Effector memory CD8-positive, alpha-beta T cell (primary cell): ENCODE measurements around the gene OTOGL.
"Not testable (repeated sequence)": the region's sequence is repeated elsewhere in the genome, so short reads cannot be mapped to it uniquely, and the experiment has no call there.

ENCODE experiments used
- ATAC-seq: fragments of 150-1000 bp; cut with Tn5 transposase; replicated peaks from 2 replicates; pipeline ENCODE4 v1.10.0; 2021; ENCODE audit warnings: mild to moderate bottlenecking, moderate library complexity
- DNase-seq, 3 experiments: peaks; one replicate each; pipeline ENCODE4 v3.0.0; 2021
- H3K27ac Mint-ChIP-seq, 2 donors: one replicate each; pipeline ENCODE4 v1.8.0; 2022; ENCODE audit warnings: mild to moderate bottlenecking in 2 of 2, mixed read lengths in 2 of 2, moderate library complexity in 2 of 2
- H3K27me3 Mint-ChIP-seq, 2 donors: one replicate each; pipeline ENCODE4 v1.8.0; 2022; ENCODE audit warnings: mixed read lengths in 2 of 2
- H3K36me3 Mint-ChIP-seq: one replicate; pipeline ENCODE4 v1.8.0; 2022; ENCODE audit warnings: mild to moderate bottlenecking, moderate library complexity, mixed read lengths; ENCODE audit not compliant: insufficient read depth
- H3K4me1 Mint-ChIP-seq, 2 donors: one replicate each; pipeline ENCODE4 v1.8.0; 2022; ENCODE audit warnings: low read depth in 2 of 2, mixed read lengths in 2 of 2
- H3K4me3 Mint-ChIP-seq, 2 donors: one replicate each; pipeline ENCODE4 v1.8.0; 2022; ENCODE audit warnings: mild to moderate bottlenecking in 2 of 2, mixed read lengths in 2 of 2, moderate library complexity in 2 of 2
- H3K9me3 Mint-ChIP-seq, 2 donors: one replicate each; pipeline ENCODE4 v1.8.0; 2022; ENCODE audit warnings: mixed read lengths in 2 of 2

The OTOGL gene

DNA sequence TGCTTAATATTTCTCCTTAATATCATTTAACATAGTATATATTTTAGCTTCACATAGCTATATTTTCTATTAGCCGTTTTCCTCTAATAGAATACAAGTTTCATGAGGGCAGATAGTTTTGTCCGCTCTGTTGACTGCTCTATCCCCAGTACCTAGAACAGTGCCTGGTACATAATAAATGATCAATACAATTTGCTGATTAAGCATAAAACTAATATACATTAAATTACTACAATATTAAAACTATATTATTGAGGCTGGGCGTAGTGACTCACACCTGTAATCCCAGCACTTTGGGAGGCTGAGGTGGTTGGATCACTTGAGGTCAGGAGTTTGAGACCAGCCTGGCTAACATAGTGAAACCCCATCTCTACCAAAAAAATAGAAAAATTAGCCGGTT lies 128.6 kb downstream of the OTOGL start:
- not testable (repeated sequence) for H3K4me3 Mint-ChIP-seq, DNase-seq, H3K27me3 Mint-ChIP-seq, ATAC-seq, H3K27ac Mint-ChIP-seq, H3K9me3 Mint-ChIP-seq, H3K36me3 Mint-ChIP-seq, H3K4me1 Mint-ChIP-seq

DNA sequence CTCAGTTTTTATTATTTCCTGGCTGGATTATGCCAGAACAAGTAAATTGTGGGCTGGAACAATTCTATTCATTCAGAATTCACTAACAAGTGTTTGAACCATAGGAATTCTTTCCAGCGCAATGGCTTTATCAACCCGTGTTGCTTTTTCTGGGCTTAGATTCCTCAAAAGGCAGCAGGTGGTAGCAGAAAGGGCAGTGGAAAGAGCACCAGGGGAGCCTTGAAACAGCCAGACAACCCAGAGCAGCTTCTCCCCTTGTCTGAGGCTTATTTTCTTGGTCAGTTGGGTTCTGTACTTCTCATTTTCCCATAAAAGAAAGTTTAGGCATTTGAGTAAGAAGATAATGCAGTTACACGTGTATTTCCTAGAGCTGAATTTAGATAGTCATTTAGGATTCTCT lies 130.7 kb downstream of the OTOGL start:
- no peak overlapping the region for H3K27ac Mint-ChIP-seq
- DNase-seq (no peak), ATAC-seq (no peak)
- H3K9me3 Mint-ChIP-seq, result no peaks in the 10 kb centered on the region
- H3K27me3 Mint-ChIP-seq, result no peaks in the 10 kb centered on the region
- no peaks in the 10 kb centered on the region for H3K4me1 Mint-ChIP-seq
- no peaks in the 10 kb centered on the region for H3K36me3 Mint-ChIP-seq
- H3K4me3 Mint-ChIP-seq, result no peak overlapping the region

DNA sequence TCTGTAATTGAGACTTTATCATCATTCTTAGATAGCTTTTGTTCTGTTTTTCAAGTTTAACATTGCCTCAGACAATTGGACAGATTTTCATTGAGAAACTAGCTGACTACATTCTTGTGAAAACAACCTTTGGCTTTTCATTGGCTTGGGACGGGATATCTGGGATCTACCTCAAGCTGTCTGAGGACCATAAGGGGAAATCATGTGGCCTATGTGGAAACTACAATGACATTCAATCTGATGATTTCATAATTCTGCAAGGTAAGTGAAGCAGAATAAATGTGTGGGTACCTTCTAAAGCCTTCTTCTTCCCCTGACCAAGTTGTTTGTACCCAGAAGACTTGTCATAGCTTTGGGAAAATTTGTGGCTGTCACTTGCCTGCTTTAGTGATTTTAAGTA lies 133.5 kb downstream of the OTOGL start:
- H3K27me3 Mint-ChIP-seq, result no peaks in the 10 kb centered on the region
- DNase-seq (no peak), ATAC-seq (no peak)
- no peaks in the 10 kb centered on the region for H3K9me3 Mint-ChIP-seq
- no peaks in the 10 kb centered on the region for H3K4me1 Mint-ChIP-seq
- H3K36me3 Mint-ChIP-seq, result no peaks in the 10 kb centered on the region
- no peak overlapping the region for H3K4me3 Mint-ChIP-seq
- H3K27ac Mint-ChIP-seq, result no peak overlapping the region

DNA sequence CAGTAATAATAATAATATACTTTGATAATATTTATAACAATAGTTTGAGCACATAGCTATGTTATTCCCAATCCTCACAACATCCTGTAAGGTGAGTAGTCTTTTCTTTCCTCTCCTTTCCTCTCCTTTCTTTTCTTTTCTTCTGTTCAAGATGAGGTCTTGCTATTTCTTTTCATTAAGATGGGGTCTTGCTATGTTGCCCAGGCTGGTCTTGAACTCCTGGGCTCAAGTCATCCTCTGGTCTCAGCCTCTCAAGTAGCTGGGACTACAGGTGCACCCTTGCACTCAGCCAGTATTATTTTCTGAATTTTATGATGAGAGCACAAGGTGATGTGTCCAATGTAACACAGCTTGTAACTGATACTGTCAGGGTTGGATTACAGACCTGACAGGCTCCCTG lies 134.6 kb downstream of the OTOGL start:
- Mint-ChIP-seq H3K27ac (no peak overlapping the region), H3K9me3 (no peaks in the 10 kb centered on the region), H3K4me3 (no peak overlapping the region), H3K36me3 (no peaks in the 10 kb centered on the region), H3K27me3 (no peaks in the 10 kb centered on the region), H3K4me1 (no peaks in the 10 kb centered on the region)
- ATAC-seq (no peak), DNase-seq (no peak)

DNA sequence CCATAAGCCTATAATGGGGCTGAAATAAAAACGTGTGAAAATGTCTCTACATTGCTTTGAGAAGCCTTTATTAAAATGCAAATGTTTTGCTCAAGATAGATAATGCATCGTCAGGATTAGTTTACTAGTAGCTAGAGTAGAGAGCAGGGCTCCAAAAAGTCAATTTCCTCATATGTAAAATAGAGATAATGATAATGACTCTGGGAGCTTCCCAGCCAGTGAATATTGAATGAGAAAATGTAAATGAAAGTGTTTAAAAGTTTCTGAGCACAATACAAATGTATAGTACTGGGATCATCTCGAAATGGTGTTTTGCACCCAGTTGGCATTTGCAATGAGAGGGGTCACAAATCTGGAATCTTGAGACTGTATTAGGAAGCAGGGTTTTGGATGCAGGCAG lies 135.3 kb downstream of the OTOGL start:
- DNase-seq (no peak), ATAC-seq (no peak)
- no peaks in the 10 kb centered on the region for H3K36me3 Mint-ChIP-seq
- no peaks in the 10 kb centered on the region for H3K4me1 Mint-ChIP-seq
- no peak overlapping the region for H3K27ac Mint-ChIP-seq
- no peaks in the 10 kb centered on the region for H3K27me3 Mint-ChIP-seq
- no peaks in the 10 kb centered on the region for H3K9me3 Mint-ChIP-seq
- no peak overlapping the region for H3K4me3 Mint-ChIP-seq

DNA sequence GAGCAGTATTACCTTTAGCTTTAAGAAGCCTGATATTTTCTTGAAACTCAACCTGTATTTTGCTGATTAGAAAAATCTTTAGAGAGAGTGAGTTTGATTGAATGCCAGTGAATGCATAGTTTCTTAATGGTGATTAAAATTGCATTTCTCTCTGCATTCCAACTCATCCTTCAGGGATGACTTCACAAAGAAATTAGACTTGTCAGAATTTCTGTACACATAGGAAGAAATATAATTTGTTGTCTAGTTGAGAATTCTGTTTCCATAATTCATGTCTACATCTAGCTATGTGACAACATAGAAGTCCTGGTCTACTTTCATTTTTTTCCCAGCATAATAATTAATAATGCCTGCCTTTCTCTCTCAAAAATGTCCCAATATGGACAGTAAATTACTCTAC lies 136.6 kb downstream of the OTOGL start:
- DNase-seq (no peak), ATAC-seq (no peak)
- no peaks in the 10 kb centered on the region for H3K4me1 Mint-ChIP-seq
- H3K9me3 Mint-ChIP-seq, result no peaks in the 10 kb centered on the region
- H3K4me3 Mint-ChIP-seq, result no peak overlapping the region
- H3K36me3 Mint-ChIP-seq, result no peaks in the 10 kb centered on the region
- no peak overlapping the region for H3K27ac Mint-ChIP-seq
- no peaks in the 10 kb centered on the region for H3K27me3 Mint-ChIP-seq

DNA sequence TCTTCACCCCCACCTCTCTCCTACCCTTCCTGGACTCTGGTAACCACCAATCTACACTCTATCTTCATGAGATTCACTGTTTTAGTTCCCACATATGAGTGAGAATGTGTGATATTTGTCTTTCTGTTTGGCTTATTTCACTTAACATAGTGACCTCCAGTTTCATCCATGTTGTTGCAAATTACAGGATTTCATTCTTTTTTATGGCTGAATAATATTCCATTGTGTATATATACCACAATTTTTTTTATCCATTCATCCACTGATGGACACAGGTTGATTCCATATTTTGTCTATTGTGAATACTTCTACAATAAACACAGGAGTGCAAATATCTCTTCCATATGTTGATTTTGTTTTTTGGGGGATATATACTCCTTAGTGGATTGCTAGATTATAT lies 140.5 kb downstream of the OTOGL start:
- no peak overlapping the region for H3K4me3 Mint-ChIP-seq
- no peak for ATAC-seq
- H3K27me3 Mint-ChIP-seq, result no peaks in the 10 kb centered on the region

DNA sequence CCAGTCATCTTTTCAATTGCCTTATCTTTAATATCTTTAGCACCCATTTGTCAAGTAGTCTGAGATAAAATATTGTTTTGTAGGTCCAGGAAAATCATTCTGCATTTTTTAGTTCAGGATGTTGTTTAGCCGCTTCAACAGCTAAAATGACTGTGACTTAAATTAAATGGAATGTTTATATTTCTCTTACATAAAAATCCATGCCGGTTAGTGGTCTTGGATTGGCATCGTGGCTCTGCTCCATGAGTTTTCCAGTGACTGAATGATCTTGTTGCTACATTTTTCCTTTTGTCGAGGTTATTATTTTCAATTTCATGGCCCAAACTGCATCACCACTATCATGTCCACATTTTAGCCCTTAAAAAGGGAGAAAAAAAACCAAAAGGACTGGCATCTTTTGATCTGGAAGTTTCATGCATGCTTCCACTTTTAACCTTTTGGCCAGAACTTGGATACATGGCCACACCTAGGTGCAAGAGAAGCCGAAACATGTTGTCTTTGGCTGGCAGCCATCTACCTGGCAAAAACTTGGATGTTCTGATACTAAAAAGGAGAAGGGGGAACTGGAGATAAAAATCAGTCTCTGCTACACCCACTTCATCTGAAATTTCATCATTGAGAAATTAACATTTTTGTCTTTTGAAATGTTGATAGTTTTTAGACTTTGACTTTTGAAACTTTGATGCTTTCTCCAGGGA lies 142.4 kb downstream of the OTOGL start:
- no peak for ATAC-seq
- no peak overlapping the region for H3K4me3 Mint-ChIP-seq
- no peak overlapping the region for H3K27ac Mint-ChIP-seq
- no peaks in the 10 kb centered on the region for H3K36me3 Mint-ChIP-seq
- DNase-seq, result no peak
- H3K9me3 Mint-ChIP-seq, result no peaks in the 10 kb centered on the region
- no peaks in the 10 kb centered on the region for H3K27me3 Mint-ChIP-seq
- H3K4me1 Mint-ChIP-seq, result no peaks in the 10 kb centered on the region

More for the DNA sequence above, 140.5 kb downstream of the OTOGL start:
- H3K36me3 Mint-ChIP-seq, result no peaks in the 10 kb centered on the region
- no peaks in the 10 kb centered on the region for H3K4me1 Mint-ChIP-seq
- H3K9me3 Mint-ChIP-seq, result no peaks in the 10 kb centered on the region
- DNase-seq, result no peak
- no peak overlapping the region for H3K27ac Mint-ChIP-seq

DNA sequence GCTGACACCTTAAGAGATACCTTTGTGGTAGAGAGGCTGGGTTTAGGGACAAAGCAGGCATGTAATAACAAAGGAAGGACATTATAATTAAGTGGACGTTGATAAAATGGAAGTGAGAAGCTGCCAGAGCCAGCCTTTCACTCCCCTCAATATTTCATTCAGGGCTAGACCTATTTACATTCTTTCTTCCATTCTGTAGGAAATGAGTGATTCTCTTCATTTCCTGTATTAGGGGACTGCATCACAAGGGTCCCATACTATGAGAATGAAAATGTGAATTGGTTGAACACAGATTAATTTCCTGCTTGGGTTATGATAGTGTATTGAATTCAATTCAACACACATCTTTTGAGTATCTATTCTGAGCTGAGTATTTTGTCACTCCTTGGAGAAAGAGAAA lies 143.0 kb downstream of the OTOGL start:
- Mint-ChIP-seq H3K36me3 (no peaks in the 10 kb centered on the region), H3K9me3 (no peaks in the 10 kb centered on the region), H3K4me3 (no peak overlapping the region), H3K4me1 (no peaks in the 10 kb centered on the region), H3K27me3 (no peaks in the 10 kb centered on the region), H3K27ac (no peak overlapping the region)
- ATAC-seq (no peak), DNase-seq (no peak)

DNA sequence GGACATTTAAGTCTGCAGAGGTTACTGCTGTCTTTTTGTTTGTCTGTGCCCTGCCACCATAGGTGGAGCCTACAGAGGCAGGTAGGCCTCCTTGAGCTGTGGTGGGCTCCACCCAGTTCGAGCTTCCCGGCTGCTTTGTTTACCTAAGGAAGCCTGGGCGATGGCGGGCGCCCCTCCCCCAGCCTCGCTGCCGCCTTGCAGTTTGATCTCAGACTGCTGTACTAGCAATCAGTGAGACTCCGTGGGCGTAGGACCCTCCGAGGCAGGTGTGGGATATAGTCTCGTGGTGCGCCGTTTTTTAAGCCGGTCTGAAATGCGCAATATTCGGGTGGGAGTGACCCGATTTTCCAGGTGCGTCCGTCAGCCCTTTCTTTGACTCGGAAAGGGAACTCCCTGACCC lies 150.2 kb downstream of the OTOGL start:
- not testable (repeated sequence) for H3K36me3 Mint-ChIP-seq, H3K4me3 Mint-ChIP-seq

DNA sequence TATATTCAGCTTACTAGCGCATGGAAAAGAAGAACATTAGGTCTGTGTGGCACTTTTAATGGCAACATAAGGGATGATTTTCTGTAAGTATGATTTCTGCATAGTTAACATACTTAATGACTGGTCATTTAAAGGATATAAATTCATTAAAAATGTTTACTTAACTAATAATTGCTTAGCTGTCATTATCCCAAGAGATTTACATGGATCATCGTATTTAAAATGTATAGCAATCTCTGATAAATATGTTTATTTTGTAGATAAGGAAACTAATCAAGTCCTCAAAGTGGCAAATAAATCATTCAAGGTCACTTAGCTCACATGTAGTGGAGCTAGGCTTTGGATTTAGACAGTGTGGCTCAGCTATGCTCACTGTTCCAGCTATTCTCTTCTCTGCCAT lies 158.6 kb downstream of the OTOGL start:
- DNase-seq (no peak), ATAC-seq (no peak)
- H3K4me1 Mint-ChIP-seq, result no peaks in the 10 kb centered on the region
- H3K27me3 Mint-ChIP-seq, result peaks cover 0 to 16% of the 10 kb centered on the region in 2 donors
- no peak overlapping the region for H3K4me3 Mint-ChIP-seq
- H3K36me3 Mint-ChIP-seq, result no peaks in the 10 kb centered on the region
- H3K27ac Mint-ChIP-seq, result no peak overlapping the region
- H3K9me3 Mint-ChIP-seq, result no peaks in the 10 kb centered on the region

More for the DNA sequence above, 150.2 kb downstream of the OTOGL start:
- H3K4me1 Mint-ChIP-seq, H3K9me3 Mint-ChIP-seq, ATAC-seq, H3K27ac Mint-ChIP-seq, DNase-seq, H3K27me3 Mint-ChIP-seq: not testable (repeated sequence)

DNA sequence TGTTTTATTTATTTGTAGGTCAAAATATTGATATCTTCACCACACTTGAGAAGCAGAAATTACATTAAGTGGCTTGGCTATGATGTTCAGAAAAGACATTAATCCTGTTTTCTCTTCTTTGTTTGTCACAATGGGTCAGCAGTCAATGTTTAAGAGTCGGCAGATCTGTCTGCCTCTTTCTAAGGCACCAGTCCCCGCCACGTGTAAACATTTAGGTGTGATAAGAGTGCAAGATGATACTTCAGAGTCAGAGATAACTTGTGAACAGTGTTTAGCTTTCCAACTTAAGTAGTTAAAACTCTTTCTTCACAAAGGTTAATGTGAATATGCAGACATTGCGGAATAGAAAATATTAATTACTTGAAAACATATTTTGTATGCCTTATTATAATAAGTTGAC lies 160.9 kb downstream of the OTOGL start:
- DNase-seq (no peak), ATAC-seq (no peak)
- H3K27me3 Mint-ChIP-seq, result peaks cover 0 to 16% of the 10 kb centered on the region in 2 donors
- no peaks in the 10 kb centered on the region for H3K36me3 Mint-ChIP-seq
- no peaks in the 10 kb centered on the region for H3K4me1 Mint-ChIP-seq
- no peak overlapping the region for H3K27ac Mint-ChIP-seq
- H3K4me3 Mint-ChIP-seq, result no peak overlapping the region
- H3K9me3 Mint-ChIP-seq, result no peaks in the 10 kb centered on the region

DNA sequence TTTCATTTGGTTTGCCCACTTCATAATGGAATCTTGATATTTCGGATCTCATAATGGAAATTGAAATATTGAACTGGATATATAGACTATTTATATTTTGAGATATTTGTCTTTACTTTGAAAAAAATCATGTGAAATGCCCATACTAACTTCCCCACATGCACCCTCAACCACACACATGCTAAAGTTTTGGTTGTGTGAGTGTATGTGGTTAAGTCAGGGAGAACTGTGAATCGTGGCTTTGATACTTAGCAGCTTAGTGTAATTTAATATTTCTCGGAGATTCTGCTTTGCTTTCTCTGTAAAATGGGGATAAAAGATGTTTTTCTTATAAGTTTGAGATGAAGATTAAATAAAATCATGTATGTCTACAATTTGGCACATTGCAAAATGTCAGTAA lies 162.1 kb downstream of the OTOGL start:
- Mint-ChIP-seq H3K9me3 (no peaks in the 10 kb centered on the region), H3K4me1 (no peaks in the 10 kb centered on the region), H3K27me3 (peaks cover 0 to 18% of the 10 kb centered on the region in 2 donors), H3K27ac (no peak overlapping the region), H3K4me3 (no peak overlapping the region), H3K36me3 (no peaks in the 10 kb centered on the region)
- DNase-seq (no peak), ATAC-seq (peak; percentile 29)

DNA sequence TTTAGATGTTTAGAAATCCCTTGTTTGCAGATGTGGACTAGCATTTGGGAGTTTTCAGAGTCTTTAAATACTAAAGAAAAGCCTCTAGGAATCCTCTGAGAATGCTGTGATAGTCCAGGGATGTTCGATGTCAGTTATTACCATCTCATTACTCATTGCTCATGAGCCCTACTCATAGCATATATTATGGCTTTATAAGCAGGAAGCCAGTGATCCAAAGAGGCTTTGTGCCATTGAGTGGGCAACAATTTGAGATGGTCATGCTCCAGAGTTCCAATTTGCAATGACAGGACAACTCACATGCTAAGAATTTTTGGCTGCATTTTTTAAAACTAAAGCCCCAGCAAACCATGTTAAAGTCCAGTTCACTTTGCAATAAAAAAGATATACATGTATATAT lies 163.0 kb downstream of the OTOGL start:
- ATAC-seq, result no peak

DNA sequence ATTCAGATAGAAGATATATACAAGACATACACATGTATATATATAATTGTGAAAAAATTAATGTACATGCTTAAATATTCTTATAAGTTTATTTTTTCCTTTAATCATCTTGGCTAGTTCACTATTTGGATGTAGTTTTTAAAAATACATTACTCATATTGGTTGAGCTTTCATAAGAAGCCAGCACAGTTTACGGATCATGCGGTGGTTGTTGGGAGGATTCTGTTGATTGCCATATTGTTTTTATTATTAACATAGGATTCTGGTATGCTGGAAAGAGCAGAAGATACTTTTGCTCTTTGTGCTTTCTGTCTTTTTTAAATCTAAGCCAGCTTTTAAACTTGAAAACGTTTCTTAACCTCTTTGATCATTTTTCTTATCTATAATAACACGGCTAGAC lies 163.4 kb downstream of the OTOGL start:
- Mint-ChIP-seq H3K36me3 (no peaks in the 10 kb centered on the region), H3K27me3 (peaks cover 0 to 7% of the 10 kb centered on the region in 2 donors), H3K4me3 (no peak overlapping the region), H3K9me3 (no peaks in the 10 kb centered on the region), H3K27ac (no peak overlapping the region), H3K4me1 (no peaks in the 10 kb centered on the region)
- no peak for ATAC-seq
- DNase-seq, result no peak

More for the DNA sequence above, 163.0 kb downstream of the OTOGL start:
- H3K36me3 Mint-ChIP-seq, result no peaks in the 10 kb centered on the region
- H3K27me3 Mint-ChIP-seq, result peaks cover 0 to 11% of the 10 kb centered on the region in 2 donors
- H3K4me1 Mint-ChIP-seq, result no peaks in the 10 kb centered on the region
- H3K27ac Mint-ChIP-seq, result no peak overlapping the region
- no peak for DNase-seq
- H3K9me3 Mint-ChIP-seq, result no peaks in the 10 kb centered on the region
- H3K4me3 Mint-ChIP-seq, result no peak overlapping the region
